HG03097 (cell line): ENCODE measurements around the gene ETHE1.

ENCODE experiments used
- ATAC-seq: cut with Tn5 transposase; IDR thresholded peaks from one replicate; pipeline ENCODE4 v1.9.1; 2021; ENCODE audit not compliant: unreplicated experiment, low FRiP score

The ETHE1 gene

DNA sequence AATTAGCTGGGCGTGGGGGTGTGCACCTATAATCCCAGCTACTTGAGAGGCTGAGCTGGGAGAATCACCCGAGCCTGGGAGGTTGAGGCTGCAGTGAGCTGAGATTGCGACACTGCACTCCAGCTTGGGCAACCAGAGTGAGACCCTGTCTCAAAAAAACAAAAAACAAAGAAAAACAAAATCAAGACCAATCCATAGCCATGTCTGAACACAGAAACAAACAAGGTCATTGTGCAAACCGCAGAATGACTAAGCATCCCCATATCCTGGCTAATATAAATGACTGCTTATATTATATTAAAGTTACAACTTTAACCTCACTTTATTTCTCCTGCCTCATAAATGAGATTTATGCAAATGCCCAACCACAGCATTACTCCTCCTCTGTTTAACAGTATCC, 59.3 kb downstream of the ETHE1 start:
- no peak for ATAC-seq

DNA sequence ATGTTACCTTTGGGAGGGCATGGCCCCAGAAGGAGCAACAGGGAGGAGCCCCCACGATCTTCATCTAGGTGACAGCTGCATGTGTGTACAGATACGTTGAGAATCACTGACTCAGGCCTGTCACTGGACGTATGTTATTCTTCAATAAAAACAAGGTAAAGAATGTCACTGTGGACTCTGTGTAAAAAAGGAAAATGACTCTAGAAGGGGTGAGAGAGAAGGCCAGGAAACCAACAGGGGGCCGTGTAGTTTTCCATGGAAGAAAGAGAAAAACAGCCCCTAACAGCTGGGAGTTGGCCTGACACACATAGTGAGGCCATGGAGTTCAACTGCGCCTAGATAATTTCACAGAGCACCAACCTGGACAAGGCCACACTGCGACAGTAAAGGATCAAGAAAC, 59.7 kb downstream of the ETHE1 start:
- ATAC-seq = no peak

DNA sequence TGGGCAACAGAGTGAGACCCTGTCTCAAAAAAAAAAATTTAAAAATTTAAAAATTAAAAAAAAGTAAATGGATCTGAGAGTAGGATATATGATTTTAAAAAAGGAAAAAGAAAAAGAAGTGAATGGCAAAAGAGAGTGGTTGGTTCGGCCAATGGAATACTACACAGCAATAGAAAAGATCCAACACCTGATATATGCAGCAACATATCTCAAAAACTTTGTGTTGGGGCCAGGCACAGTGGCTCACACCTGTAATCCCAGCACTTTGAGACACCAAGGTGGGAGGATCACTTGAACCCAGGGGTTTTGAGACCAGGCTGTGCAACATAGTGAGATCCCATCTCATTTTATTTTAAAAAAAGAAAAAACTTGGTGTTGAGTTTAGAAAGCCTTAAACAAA, 60.2 kb downstream of the ETHE1 start:
- ATAC-seq = no peak

DNA sequence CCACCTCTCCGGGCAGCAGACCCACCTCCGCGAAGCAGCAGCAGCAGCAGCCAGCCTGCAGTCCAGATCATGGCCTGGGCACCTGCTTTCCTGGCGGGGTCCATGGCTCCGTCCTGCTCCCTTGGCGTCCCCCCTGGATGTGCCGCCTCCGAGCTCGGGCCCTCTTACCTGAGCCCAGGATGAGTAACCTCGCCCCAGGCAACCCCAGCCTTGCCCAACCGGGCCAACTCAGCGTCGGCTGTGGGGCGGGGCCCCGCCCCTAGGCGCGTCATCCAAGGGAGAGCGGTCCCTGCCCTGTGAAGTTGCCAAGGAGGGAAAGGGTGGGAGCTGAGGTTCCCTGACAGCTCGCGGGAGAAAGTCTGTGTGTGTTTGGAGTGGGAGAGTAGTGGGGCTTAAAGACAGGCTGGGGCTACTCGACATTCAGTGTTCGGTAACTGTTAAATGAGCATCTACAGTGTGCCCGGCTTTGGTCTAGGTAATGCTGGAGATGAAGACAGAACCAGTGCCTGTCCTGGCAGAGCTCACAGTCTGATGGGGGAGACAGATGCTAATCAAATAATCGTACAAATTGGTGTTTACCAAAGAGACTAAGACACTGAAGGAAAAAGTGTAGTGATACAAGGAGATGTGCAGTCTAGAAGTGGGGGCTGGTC, 61.4 kb downstream of the ETHE1 start, which contains the start of gene LYPD3:
LYPD3 (minus strand) TSS at position 141 of the 653 bp plus-strand sequence; CDS start at position 104, 37 bp downstream.
- no peak for ATAC-seq

DNA sequence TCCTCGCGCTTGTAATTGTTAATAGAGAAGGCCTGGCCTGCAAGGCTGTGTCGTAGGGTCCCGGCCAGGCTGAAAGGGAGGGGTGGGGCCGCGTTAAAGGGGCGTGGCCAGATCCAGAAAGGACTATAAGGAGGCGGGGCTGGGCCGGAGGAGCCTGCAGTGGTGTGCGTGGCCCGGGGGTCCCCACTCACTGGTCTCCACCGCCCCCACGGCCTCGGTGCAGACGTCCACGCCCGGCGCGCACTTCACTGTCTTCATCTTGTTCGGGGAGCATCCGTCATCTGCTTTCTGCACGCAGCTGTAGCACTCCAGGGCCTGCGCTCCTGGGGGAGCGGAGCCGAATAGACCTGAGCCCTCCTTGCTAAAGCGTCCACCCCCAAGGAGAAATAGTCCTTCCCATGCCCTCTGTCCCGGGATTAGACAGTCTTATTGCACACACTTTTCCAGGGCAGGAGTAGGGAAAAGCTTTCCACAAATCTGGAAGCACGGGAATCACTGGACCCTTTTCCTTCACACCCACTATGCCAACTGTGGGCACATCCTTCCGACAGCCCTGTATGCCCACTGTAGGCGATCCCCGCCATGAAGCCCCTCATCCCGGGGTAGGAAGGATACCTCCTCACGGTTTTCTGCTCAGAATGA, 62.7 kb downstream of the ETHE1 start:
- ATAC-seq = no peak

DNA sequence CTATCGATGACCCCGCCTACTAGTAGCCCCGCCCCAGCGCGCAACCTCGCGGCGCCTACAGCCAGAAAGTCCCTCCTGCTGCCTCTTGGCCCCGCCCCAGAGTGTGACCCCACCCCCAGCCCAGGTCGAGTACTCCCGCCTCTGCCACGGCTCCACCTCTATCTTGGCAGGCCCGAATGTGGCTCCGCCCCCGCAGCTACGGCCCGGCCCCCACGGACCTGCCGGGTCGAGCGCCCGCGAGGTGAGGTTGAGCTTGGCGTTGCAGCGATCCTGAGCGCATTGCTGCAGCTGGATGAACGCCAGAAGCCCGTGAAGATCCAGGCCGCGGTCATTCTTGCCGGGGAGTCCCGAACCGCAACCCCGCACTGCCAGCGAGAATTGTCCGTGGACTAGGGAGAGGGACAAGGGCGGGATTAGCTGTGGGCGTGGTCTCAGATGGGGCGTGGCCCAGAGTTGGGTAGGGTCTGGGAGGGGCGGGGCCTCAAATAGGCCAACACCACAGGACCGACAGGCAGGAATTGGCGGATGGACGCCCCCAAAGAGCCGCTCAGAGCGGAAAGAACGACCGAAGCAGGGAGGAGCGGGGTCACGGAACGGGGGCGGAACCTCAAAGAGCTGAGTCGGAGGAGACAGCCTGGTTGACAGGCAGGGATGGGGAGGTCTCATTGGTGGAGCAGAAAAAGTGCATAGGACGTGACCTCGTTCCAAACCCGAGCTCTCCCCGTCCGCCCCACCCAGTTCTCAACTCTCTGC, 63.4 kb downstream of the ETHE1 start:
- peak; percentile 85 for ATAC-seq

DNA sequence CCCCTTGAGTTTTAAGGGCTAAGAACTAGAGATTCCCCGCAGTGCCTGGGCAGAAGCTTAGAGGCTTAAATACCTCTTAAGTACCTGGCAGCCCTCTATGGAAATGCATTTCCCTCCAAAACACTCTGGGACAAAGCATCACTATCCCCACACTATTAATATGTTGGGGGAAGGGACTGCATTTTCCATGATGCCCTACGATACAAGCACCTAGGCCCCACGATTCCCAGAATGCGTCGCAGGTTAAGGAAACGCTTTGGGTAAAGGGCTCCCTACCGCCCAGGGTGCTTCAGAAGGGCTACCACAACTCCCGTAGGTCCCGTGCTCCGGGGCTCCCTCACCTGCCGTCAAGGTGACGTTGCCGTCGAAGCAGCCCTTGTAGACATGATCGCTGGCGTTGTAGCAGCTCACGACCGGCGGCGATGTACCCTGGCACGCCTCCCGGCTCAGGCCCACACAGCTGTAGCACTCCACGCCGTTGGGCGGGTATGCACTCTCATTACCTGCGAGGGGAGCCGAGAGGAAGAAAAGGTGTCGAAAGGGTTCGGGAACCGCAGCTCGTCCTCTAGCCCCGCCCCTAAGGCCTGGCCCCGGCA, 64.1 kb downstream of the ETHE1 start:
- ATAC-seq = no peak

DNA sequence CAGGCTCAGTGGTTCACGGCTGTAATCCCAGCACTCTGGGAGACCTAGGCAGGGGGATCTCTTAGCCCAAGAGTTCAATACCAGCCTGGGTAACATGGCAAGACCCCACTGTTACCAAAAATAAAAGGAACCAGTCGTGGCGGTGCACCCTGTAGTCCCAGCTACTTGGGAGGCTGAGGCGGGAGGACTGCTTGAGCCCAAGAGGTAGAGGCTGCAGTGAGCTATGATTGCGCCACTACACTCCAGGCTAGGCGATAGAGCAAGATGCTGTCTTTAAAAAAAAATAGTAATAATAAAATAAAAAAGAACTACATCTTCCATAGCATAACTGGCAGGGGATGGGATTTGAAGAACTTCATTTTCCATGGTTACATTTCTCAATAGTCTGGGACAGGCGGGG, 64.6 kb downstream of the ETHE1 start:
- ATAC-seq = no peak

DNA sequence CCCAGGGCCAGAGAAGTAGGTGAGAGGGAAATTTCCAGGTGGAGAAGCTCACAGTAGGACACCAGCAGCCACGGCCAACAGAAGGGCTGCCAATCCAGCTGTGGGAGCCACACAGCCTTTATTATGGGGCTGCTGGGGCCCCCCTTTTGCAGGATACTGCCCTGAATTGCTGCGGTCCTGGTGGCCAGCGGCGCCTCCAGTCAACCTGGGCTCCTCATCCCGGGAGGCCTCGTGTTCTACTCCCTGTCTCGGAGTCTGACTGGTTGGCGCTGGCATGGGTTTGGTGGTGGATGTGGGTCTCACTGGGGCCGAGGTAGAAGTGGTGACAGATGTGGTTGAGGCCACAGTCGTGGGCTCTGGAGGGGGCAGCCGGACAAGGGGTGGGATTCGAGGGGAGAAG, 65.7 kb downstream of the ETHE1 start:
- ATAC-seq = no peak

DNA sequence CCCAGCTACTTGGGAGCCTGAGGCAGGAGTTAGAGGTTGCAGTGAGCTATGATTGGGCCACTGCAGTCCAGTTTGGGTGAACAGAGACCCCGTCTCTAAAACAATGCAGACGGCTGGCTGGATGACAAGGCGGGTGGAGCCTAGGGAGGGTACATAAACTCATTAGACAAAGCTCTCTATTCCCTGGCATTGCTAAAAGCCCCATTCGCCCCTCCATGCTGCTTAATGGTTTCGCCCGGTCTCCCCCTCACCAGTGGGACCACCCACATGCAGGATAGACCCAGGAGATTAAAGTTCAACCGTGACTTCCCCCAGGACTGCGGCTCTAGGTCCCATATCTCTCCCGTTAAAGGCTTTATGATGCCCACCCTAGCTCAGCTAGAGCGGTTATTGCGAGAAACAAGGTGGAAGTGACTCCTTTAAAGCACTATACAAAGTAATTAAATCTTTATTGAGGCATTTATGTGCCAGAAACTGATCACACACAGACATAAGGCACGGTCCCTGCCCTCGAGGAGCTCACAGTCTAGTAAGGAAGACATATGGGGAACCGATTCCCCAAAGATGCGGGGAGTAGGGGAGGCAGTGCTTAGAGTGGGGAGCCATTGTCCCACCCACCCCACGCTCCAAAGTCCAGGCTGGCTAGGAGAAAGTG, 66.5 kb downstream of the ETHE1 start:
- no peak for ATAC-seq

DNA sequence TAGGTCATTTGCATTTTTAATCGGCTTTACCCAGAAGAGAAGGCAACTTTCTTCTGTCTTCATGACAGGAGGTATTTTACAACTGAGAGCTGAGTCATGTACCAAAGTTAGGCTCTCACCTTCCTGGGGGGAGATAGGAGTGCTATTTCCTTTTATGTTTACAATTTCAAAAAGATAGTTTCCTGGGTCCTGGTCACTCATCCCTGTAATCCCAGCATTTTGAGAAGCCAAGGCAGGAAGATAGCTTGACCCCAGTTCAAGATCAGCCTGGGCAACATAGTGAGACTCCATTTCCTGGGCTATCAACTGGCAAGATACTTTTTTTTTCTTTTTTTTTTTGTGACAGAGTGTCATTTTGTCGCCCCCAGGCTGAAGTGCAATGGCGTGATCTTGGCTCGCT, 69.2 kb downstream of the ETHE1 start:
- ATAC-seq = no peak
